Esophagus muscularis mucosa (tissue), 4 donors: ENCODE measurements around the gene POLR3K. TPM values are rescaled to one million over a fixed set of nuclear protein-coding genes. Genes with fewer than 3 reads are reported as not detected.

Source experiments
- DNase-seq: peaks from one replicate; pipeline ENCODE4 v3.0.0-alpha.2; 2017; ENCODE audit errors: extremely low spot score
- H3K27ac ChIP-seq, 4 donors: fragments of 200-600 bp; sonication (generic); replicated peaks in 1 of 4; 1 replicate in 3 of 4; 2 replicates in 1 of 4; pipeline ENCODE4 v1.5.1; 2016 to 2019; ENCODE audit warnings: mild to moderate bottlenecking in 1 of 4
- H3K27me3 ChIP-seq, 4 donors: fragments of 200-600 bp; sonication (generic); one replicate each; pipeline versions ENCODE4 v1.5.1 to v1.6.0; 2016 to 2019
- H3K36me3 ChIP-seq, 4 donors: fragments of 200-600 bp; sonication (generic); one replicate each; pipeline ENCODE4 v1.5.1; 2016 to 2019
- H3K4me1 ChIP-seq, 4 donors: fragments of 200-600 bp; sonication (generic); one replicate each; pipeline ENCODE4 v1.5.1; 2016 to 2019
- H3K4me3 ChIP-seq, 4 donors: fragments of 200-600 bp; sonication (generic); 1 replicate in 2 of 4; 2 replicates in 2 of 4; pipeline ENCODE4 v1.5.1; 2016 to 2019; ENCODE audit warnings: mild to moderate bottlenecking in 4 of 4, moderate library complexity in 1 of 4
- H3K9me3 ChIP-seq, 4 donors: fragments of 200-600 bp; sonication (generic); 1 replicate in 3 of 4; 2 replicates in 1 of 4; pipeline ENCODE4 v1.5.1; 2016 to 2019
- CTCF ChIP-seq, 3 experiments: fragments of 200-600 bp in 2 of 3; fragments of 450-650 bp in 1 of 3; sonication (generic) in 2 of 3; IDR thresholded peaks; one replicate each; pipeline ENCODE4 v1.5.1; 2017 to 2019; ENCODE audit warnings: antibody characterized with exemption in 3 of 3, mild to moderate bottlenecking in 2 of 3, moderate library complexity in 1 of 3
- EP300 ChIP-seq: sonication (generic); formaldehyde crosslinking; IDR thresholded peaks from one replicate; pipeline ENCODE4 v1.6.1; 2017; ENCODE audit warnings: antibody characterized with exemption
- POLR2A ChIP-seq: fragments of 450-650 bp; IDR thresholded peaks from one replicate; pipeline ENCODE4 v1.6.1; 2017; ENCODE audit warnings: antibody characterized with exemption, moderate library complexity, mild to moderate bottlenecking, low read depth
- POLR2AphosphoS5 ChIP-seq, 2 donors: sonication (generic); formaldehyde crosslinking; IDR thresholded peaks; one replicate each; pipeline ENCODE4 v1.6.1; 2017; ENCODE audit warnings: antibody characterized with exemption in 2 of 2
- WGBS: methylation state at CpG from one replicate; pipeline ENCODE4 v1.1.5; 2018; 5-methylcytosine and 5-hydroxymethylcytosine counted together
- intact Hi-C: fragments of 100-400 bp; cut with DNase I; formaldehyde crosslinking; loops from one replicate; pipeline ENCODE4 v1.15.1; 2023
- total RNA-seq, 4 donors: library from RNA; depleted of rRNA; stranded (reverse); fragments of >200 nt; gene quantifications; one replicate each; pipeline versions ENCODE4 v1.1.0 to v1.2.1, GENCODE V29; 2016

The POLR3K gene
- total RNA-seq, 4 donors from 2014 or later, result 3.3 to 3.8 (median 3.7) TPM

GRCh38 chr16:79151-80054 lies 26.0 kb upstream of the POLR3K start:
- WGBS, result 71% methylated on average over 28 of the region's 32 CpGs
- Histone ChIP-seq H3K9me3 (no peaks in the 10 kb centered on the region), H3K27ac (peak overlapping the region in 3 of 4 donors; percentile 93 to 97 (median 94)), H3K4me3 (peak overlapping the region; percentile 84 to 98 (median 88)), H3K27me3 (no peaks in the 10 kb centered on the region), H3K36me3 (peaks cover 0 to 39% (median 31%) of the 10 kb centered on the region in 4 donors), H3K4me1 (peaks cover 52 to 66% (median 61%) of the 10 kb centered on the region in 4 donors)
- DNase-seq, result no peak
- intact Hi-C loops, result no loop called here
- no peak for TF ChIP-seq EP300
- no peak for TF ChIP-seq POLR2A
- TF ChIP-seq POLR2AphosphoS5 (IDR thresholded peaks at IDR 0.05), result no peak

- peaks cover 52 to 66% (median 61%) of the 10 kb centered on the region in 4 donors for H3K4me1 ChIP-seq
- WGBS, result 4% methylated on average over 24 of the region's 36 CpGs
- peaks cover 0 to 32% (median 27%) of the 10 kb centered on the region in 4 donors for H3K36me3 ChIP-seq
- TF ChIP-seq EP300 (no peak), POLR2AphosphoS5 (IDR thresholded peaks at IDR 0.05) (peak in 1 of 2 donors; percentile 6)
- intact Hi-C loops, result no loop called here
- DNase-seq, result no peak
- no peaks in the 10 kb centered on the region for H3K9me3 ChIP-seq
- peak overlapping the region; percentile 84 to 98 (median 88) for H3K4me3 ChIP-seq
- no peaks in the 10 kb centered on the region for H3K27me3 ChIP-seq
- H3K27ac ChIP-seq, result peak overlapping the region; percentile 93 to 97 (median 94)
Observed at GRCh38 chr16:78444-79150, 25.2 kb upstream of the POLR3K start.

GRCh38 chr16:77807-78443 lies 24.5 kb upstream of the POLR3K start, which contains the start of gene MPG:
TSS of gene MPG (plus strand) at chr16:78225. CDS start at chr16:78310, 85 bp downstream.
- H3K4me3 ChIP-seq, result peak within 1 kb of the TSS; percentile 84 to 98 (median 88)
- peaks cover 58 to 70% (median 65%) of the 10 kb centered on the region in 4 donors for H3K4me1 ChIP-seq
- TF ChIP-seq POLR2A, result peak; percentile 81
- no peak for TF ChIP-seq EP300
- peak; percentile 91 to 93 for TF ChIP-seq POLR2AphosphoS5 (IDR thresholded peaks at IDR 0.05)
- no peak for TF ChIP-seq CTCF (IDR thresholded peaks at IDR 0.05)
- H3K27ac ChIP-seq, result peak within 1 kb of the TSS; percentile 93 to 97 (median 94)
- no peaks in the 10 kb centered on the region for H3K27me3 ChIP-seq
- peak; percentile 95 for DNase-seq
- no peaks in the 10 kb centered on the region for H3K9me3 ChIP-seq
- peaks cover 0 to 25% (median 22%) of the 10 kb centered on the region in 4 donors for H3K36me3 ChIP-seq
- 0% methylated on average over 6 of the region's 83 CpGs for WGBS
- intact Hi-C loops, result no loop called here

GRCh38 chr16:77273-77806 lies 23.9 kb upstream of the POLR3K start:
- intact Hi-C loops, result no loop called here
- TF ChIP-seq CTCF (IDR thresholded peaks at IDR 0.05) (no peak), POLR2AphosphoS5 (IDR thresholded peaks at IDR 0.05) (peak in 1 of 2 donors; percentile 4)
- H3K4me3 ChIP-seq, result peak overlapping the region; percentile 84 to 98 (median 88)
- H3K36me3 ChIP-seq, result peaks cover 0 to 22% (median 20%) of the 10 kb centered on the region in 4 donors
- H3K27ac ChIP-seq, result peak overlapping the region; percentile 93 to 97 (median 94)
- peaks cover 62 to 75% (median 70%) of the 10 kb centered on the region in 4 donors for H3K4me1 ChIP-seq
- no peaks in the 10 kb centered on the region for H3K9me3 ChIP-seq
- no peak for DNase-seq
- H3K27me3 ChIP-seq, result no peaks in the 10 kb centered on the region
- WGBS, result 11% methylated on average over 20 of the region's 31 CpGs

GRCh38 chr16:76535-77272 lies 23.3 kb upstream of the POLR3K start:
- peaks cover 0 to 22% (median 20%) of the 10 kb centered on the region in 4 donors for H3K36me3 ChIP-seq
- peak overlapping the region; percentile 84 to 98 (median 88) for H3K4me3 ChIP-seq
- H3K27me3 ChIP-seq, result no peaks in the 10 kb centered on the region
- H3K9me3 ChIP-seq, result no peaks in the 10 kb centered on the region
- peak overlapping the region; percentile 93 to 97 (median 94) for H3K27ac ChIP-seq
- peaks cover 63 to 78% (median 72%) of the 10 kb centered on the region in 4 donors for H3K4me1 ChIP-seq
- DNase-seq, result no peak
- 32% methylated on average over 7 of the region's 13 CpGs for WGBS
- intact Hi-C loops, result no loop called here
- no peak for TF ChIP-seq CTCF (IDR thresholded peaks at IDR 0.05)
- peak; percentile 59 to 64 for TF ChIP-seq POLR2AphosphoS5 (IDR thresholded peaks at IDR 0.05)
